ENCODE data around the gene TBX15.

The TBX15 gene

GRCh38 chr1:118984086-118984721, 3.9 kb downstream of the TBX15 start:
- TF ChIP-seq CTCF (IDR thresholded peaks at IDR 0.05; ENCODE audit: low read depth, low read length) = no peak
- H3K4me3 ChIP-seq (ENCODE audit: low read depth, low read length) = peak overlapping the region; percentile 18; the same call in 1 of the 2 replicates

- H3K4me3 ChIP-seq (ENCODE audit: low read depth, low read length) = no peak overlapping the region
- TF ChIP-seq CTCF (IDR thresholded peaks at IDR 0.05; ENCODE audit: low read depth, low read length) = no peak
Measured at GRCh38 chr1:118983558-118984041, 4.5 kb downstream of the TBX15 start.

- TF ChIP-seq CTCF (IDR thresholded peaks at IDR 0.05; ENCODE audit: low read depth, low read length) = no peak
- no peak overlapping the region for H3K4me3 ChIP-seq (ENCODE audit: low read depth, low read length)
Measured at GRCh38 chr1:118982821-118983557, 5.2 kb downstream of the TBX15 start.

GRCh38 chr1:118982266-118982665, 5.9 kb downstream of the TBX15 start:
- TF ChIP-seq CTCF (IDR thresholded peaks at IDR 0.05; ENCODE audit: low read depth, low read length) = no peak
- no peak overlapping the region for H3K4me3 ChIP-seq (ENCODE audit: low read depth, low read length)

GRCh38 chr1:118981436-118981835, 6.7 kb downstream of the TBX15 start:
- H3K4me3 ChIP-seq (ENCODE audit: low read depth, low read length) = no peak overlapping the region
- no peak for TF ChIP-seq CTCF (IDR thresholded peaks at IDR 0.05; ENCODE audit: low read depth, low read length)

GRCh38 chr1:118979754-118980575, 8.2 kb downstream of the TBX15 start:
- no peak for TF ChIP-seq CTCF (IDR thresholded peaks at IDR 0.05; ENCODE audit: low read depth, low read length)

More at GRCh38 chr1:118979754-118980575, 8.2 kb downstream of the TBX15 start:
- peak overlapping the region; percentile 43 for H3K4me3 ChIP-seq (ENCODE audit: low read depth, low read length)

Measured in WI38 (cell line).